Endothelial cell of umbilical vein (primary cell): ENCODE data around the gene MCM8.

Experiments
- CTCF ChIP-seq, 2 donors: IDR thresholded peaks; 1 replicate in 1 of 2; 2 replicates in 1 of 2; pipeline ENCODE4 v1.5.1; 2011; ENCODE audit warnings: low read length in 2 of 2, mild to moderate bottlenecking in 2 of 2, moderate library complexity in 2 of 2, control low read depth in 1 of 2, inconsistent platforms in 1 of 2, low read depth in 1 of 2; ENCODE audit not compliant: insufficient read depth in 1 of 2; ENCODE audit errors: extremely low read depth in 1 of 2
- EZH2 ChIP-seq: IDR thresholded peaks from 2 replicates; pipeline ENCODE4 v1.6.1; 2012; ENCODE audit warnings: borderline replicate concordance, low read depth, mild to moderate bottlenecking, moderate library complexity, low read length, inconsistent platforms; ENCODE audit not compliant: severe bottlenecking
- FOS ChIP-seq: IDR thresholded peaks from 2 replicates; pipeline ENCODE4 v1.6.1; 2011; ENCODE audit warnings: mild to moderate bottlenecking, low read length, moderate library complexity, borderline replicate concordance; ENCODE audit not compliant: insufficient read depth
- JUN ChIP-seq: IDR thresholded peaks from 2 replicates; pipeline ENCODE4 v1.6.1; 2011; ENCODE audit warnings: borderline replicate concordance, low read depth; ENCODE audit not compliant: insufficient read length, insufficient read depth
- MAX ChIP-seq: IDR thresholded peaks from 2 replicates; pipeline ENCODE4 v1.6.1; 2011; ENCODE audit not compliant: insufficient read depth, insufficient read length
- POLR2A ChIP-seq: IDR thresholded peaks from 2 replicates; pipeline ENCODE4 v1.6.1; 2012; ENCODE audit warnings: low read depth, mild to moderate bottlenecking, control low read depth, low read length
- POLR2AphosphoS5 ChIP-seq: IDR thresholded peaks from 2 replicates; pipeline ENCODE4 v1.6.1; 2012; ENCODE audit warnings: low read depth, mild to moderate bottlenecking, control low read depth, low read length, moderate library complexity; ENCODE audit not compliant: insufficient read depth

GRCh38 chr20:6030453-6031080 is 80.1 kb downstream of the MCM8 start:
- no peak for TF ChIP-seq MAX
- TF ChIP-seq CTCF (IDR thresholded peaks at IDR 0.05; ENCODE audit: extremely low read depth in 1 of 2, insufficient read depth in 1 of 2, low read depth in 1 of 2, low read length in 2 of 2) = no peak
- no peak for TF ChIP-seq EZH2
- no peak for TF ChIP-seq POLR2A
- no peak for TF ChIP-seq JUN
- TF ChIP-seq POLR2AphosphoS5 = no peak
- TF ChIP-seq FOS = no peak
